ENCODE results near the gene COA7.
"Not testable (repeated sequence)": the region's sequence is repeated elsewhere in the genome, so short reads cannot be mapped to it uniquely, and the experiment has no call there.

COA7 gene

GRCh38 chr1:52702886-52703787 lies 5.0 kb upstream of the COA7 start:
- DNase-seq (ENCODE audit: low read depth), result peak; percentile 94
- no peak for TF ChIP-seq CTCF (IDR thresholded peaks at IDR 0.05; ENCODE audit: insufficient read depth, low read depth, low read length, missing control alignments)
- peak overlapping the region; percentile 61 for H3K4me3 ChIP-seq (ENCODE audit: low read length)

DNA sequence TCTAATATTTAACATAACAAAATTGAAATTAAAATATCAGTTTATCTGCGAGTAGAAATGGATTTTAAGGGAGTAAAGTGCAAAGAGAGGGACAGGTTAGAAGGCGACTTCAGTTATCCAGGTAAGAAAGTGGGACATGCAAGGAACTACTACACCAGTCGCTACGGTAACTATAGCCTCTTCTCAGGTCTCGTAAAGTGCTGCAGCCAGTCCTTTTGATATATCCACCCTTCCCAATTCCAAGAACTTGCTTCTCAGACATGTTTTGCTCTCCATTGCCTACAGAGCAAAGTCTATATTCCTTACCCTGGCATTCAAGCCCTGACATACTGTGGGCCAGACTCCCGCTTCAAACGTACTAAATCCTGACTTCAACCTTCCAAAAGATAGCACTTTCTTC lies 2.5 kb downstream of the COA7 start:
- no peak for DNase-seq (ENCODE audit: low read depth)
- H3K4me3 ChIP-seq (ENCODE audit: low read length), result no peak overlapping the region
- TF ChIP-seq CTCF (IDR thresholded peaks at IDR 0.05; ENCODE audit: insufficient read depth, low read depth, low read length, missing control alignments), result no peak

DNA sequence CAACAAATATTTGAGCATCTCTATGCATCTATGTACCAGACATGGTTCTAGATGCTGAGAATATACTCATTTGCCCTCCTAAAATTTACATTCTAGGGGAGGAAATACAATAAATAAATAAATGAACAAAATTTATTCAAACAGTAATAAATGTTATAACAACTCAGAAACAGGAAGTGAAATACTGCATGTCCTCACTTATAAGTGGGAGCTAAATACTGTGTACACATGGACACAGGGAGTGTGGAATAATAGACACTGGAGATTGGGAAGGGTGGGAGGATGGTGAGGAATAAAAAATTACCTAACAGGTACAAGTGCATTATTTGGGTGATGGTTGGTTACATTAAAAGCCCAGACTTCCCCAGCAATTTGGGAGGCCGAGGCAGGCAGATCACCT lies 4.3 kb downstream of the COA7 start:
- no peak overlapping the region for H3K4me3 ChIP-seq (ENCODE audit: low read length)
- no peak for DNase-seq (ENCODE audit: low read depth)
- TF ChIP-seq CTCF (IDR thresholded peaks at IDR 0.05; ENCODE audit: insufficient read depth, low read depth, low read length, missing control alignments), result no peak

- not testable (repeated sequence) for H3K4me3 ChIP-seq (ENCODE audit: low read length); DNase-seq (ENCODE audit: low read depth)
Measured at GRCh38 chr1:52693351-52693750, 4.8 kb downstream of the COA7 start.

DNA sequence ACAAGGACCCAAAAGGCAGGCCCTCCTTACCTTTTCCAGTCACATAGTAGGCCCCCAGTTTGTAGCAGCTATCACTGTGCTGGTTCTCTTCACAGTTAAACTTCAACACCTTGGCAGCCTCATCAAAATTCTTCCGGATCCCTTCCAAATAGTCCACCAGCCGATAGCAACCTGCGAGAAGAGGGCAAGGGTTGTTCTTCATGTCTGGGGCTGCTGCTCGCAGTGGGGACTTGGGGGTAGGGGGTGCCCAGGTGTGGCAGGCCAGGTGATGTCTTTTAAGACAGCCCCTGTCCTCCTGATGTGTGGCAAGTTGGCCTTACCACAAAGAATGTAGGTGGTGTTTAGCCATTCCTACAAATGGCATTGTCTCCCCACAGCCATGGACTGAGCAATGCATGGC lies 5.5 kb downstream of the COA7 start:
- no peak for DNase-seq (ENCODE audit: low read depth)
- TF ChIP-seq CTCF (IDR thresholded peaks at IDR 0.05; ENCODE audit: insufficient read depth, low read depth, low read length, missing control alignments), result no peak
- no peak overlapping the region for H3K4me3 ChIP-seq (ENCODE audit: low read length)

- TF ChIP-seq CTCF (IDR thresholded peaks at IDR 0.05; ENCODE audit: insufficient read depth, low read depth, low read length, missing control alignments), result no peak
- no peak for DNase-seq (ENCODE audit: low read depth)
- no peak overlapping the region for H3K4me3 ChIP-seq (ENCODE audit: low read length)
Measured at GRCh38 chr1:52691821-52692220, 6.3 kb downstream of the COA7 start.

- TF ChIP-seq CTCF (IDR thresholded peaks at IDR 0.05; ENCODE audit: insufficient read depth, low read depth, low read length, missing control alignments), result no peak
- no peak overlapping the region for H3K4me3 ChIP-seq (ENCODE audit: low read length)
- no peak for DNase-seq (ENCODE audit: low read depth)
Measured at GRCh38 chr1:52686830-52687229, 11.3 kb downstream of the COA7 start.
